ENCODE data around the gene IFITM1. TPM values are rescaled to one million over a fixed set of nuclear protein-coding genes. Genes with fewer than 3 reads are reported as not detected.
A peak's percentile ranks its signal among the peaks of the same experiment; 100 is the strongest.

Gene IFITM1
- total and polyA plus RNA-seq, 2 of the 13 experiments (the other 11 are each of a cell fraction or from before 2014, with no cell fraction given) = 0.38 to 11.1 TPM

DNA sequence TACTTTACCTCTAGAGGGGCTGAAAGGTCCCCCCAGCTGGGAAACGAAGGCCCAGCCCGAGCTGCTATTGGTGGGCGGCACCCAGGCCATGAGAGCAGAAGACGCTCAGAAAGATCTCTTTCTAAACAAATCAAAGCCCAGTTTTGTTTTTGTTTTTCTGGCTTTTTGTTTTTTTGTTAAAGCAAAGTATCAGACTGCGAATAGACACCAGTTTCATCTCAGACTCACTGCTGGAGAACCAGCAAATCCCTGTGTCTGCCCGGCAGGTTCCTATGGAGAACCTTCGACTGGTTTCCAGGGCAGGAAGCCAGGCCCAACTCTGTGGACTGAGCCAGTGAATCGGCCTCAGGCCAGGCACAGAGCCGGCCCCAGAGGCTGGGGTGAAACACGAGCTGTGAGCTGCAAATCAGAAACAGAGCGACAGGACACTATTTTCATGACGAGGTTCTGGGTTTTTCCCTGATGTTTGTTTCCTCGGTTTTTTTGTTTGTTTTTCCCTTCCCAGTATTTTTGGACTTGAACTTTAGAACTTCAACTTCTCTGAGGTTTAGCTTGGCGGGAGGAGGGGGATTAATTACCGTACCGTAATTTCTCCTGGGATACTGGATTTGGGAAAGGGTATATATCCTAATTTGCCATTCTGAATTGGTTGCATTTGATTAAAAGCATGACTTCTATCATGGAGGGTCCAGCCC, 39.5 kb downstream of the IFITM1 start (continued):
- TF ChIP-seq, protein P1, sequence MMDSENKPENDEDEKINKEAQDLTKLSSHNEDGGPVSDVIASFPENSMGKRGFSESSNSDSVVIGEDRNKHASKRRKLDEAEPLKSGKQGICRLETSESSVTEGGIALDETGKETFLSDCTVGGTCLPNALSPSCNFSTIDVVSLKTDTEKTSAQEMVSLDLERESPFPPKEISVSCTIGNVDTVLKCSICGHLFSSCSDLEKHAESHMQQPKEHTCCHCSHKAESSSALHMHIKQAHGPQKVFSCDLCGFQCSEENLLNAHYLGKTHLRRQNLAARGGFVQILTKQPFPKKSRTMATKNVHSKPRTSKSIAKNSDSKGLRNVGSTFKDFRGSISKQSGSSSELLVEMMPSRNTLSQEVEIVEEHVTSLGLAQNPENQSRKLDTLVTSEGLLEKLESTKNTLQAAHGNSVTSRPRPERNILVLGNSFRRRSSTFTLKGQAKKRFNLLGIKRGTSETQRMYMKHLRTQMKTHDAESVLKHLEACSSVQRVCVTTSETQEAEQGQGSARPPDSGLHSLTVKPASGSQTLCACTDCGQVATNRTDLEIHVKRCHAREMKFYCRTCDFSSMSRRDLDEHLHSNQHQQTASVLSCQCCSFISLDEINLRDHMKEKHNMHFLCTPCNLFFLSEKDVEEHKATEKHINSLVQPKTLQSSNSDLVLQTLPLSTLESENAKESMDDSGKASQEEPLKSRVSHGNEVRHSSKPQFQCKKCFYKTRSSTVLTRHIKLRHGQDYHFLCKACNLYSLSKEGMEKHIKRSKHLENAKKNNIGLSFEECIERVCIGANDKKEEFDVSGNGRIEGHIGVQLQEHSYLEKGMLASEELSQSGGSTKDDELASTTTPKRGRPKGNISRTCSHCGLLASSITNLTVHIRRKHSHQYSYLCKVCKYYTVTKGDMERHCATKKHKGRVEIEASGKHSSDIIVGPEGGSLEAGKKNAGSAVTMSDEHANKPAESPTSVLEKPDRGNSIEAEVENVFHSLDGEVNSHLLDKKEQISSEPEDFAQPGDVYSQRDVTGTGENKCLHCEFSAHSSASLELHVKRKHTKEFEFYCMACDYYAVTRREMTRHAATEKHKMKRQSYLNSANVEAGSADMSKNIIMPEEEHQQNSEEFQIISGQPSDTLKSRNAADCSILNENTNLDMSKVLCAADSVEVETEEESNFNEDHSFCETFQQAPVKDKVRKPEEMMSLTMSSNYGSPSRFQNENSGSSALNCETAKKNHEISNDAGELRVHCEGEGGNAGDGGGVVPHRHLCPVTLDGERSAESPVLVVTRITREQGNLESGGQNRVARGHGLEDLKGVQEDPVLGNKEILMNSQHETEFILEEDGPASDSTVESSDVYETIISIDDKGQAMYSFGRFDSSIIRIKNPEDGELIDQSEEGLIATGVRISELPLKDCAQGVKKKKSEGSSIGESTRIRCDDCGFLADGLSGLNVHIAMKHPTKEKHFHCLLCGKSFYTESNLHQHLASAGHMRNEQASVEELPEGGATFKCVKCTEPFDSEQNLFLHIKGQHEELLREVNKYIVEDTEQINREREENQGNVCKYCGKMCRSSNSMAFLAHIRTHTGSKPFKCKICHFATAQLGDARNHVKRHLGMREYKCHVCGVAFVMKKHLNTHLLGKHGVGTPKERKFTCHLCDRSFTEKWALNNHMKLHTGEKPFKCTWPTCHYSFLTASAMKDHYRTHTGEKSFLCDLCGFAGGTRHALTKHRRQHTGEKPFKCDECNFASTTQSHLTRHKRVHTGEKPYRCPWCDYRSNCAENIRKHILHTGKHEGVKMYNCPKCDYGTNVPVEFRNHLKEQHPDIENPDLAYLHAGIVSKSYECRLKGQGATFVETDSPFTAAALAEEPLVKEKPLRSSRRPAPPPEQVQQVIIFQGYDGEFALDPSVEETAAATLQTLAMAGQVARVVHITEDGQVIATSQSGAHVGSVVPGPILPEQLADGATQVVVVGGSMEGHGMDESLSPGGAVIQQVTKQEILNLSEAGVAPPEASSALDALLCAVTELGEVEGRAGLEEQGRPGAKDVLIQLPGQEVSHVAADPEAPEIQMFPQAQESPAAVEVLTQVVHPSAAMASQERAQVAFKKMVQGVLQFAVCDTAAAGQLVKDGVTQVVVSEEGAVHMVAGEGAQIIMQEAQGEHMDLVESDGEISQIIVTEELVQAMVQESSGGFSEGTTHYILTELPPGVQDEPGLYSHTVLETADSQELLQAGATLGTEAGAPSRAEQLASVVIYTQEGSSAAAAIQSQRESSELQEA (CRISPR knock-in tag; IDR thresholded peaks at IDR 0.05; ENCODE audit: not compliant biosample characterization) = no peak
- TF ChIP-seq ZNF563 (CRISPR knock-in tag; IDR thresholded peaks at IDR 0.05) (0 out of 2 replicates have a peak, but pooled peaks have one; percentile 25), NFE2L1 (CRISPR knock-in tag; IDR thresholded peaks at IDR 0.05; ENCODE audit: borderline replicate concordance) (no peak), ZNF205 (CRISPR knock-in tag; IDR thresholded peaks at IDR 0.05) (peak; percentile 67), SAP130 (CRISPR knock-in tag; IDR thresholded peaks at IDR 0.05; ENCODE audit: low read depth) (peak; percentile 84), MTF2 (CRISPR knock-in tag; IDR thresholded peaks at IDR 0.05; ENCODE audit: borderline replicate concordance) (no peak), KLF11 (CRISPR knock-in tag; IDR thresholded peaks at IDR 0.05) (peak; percentile 85), ZNF724P (CRISPR knock-in tag; IDR thresholded peaks at IDR 0.05; ENCODE audit: borderline replicate concordance) (peak; percentile 73; the same call in 1 of the 2 replicates), ZSCAN25 (CRISPR knock-in tag; IDR thresholded peaks at IDR 0.05) (peak; percentile 59; the same call in 1 of the 2 replicates)
- TF ChIP-seq, protein P2, sequence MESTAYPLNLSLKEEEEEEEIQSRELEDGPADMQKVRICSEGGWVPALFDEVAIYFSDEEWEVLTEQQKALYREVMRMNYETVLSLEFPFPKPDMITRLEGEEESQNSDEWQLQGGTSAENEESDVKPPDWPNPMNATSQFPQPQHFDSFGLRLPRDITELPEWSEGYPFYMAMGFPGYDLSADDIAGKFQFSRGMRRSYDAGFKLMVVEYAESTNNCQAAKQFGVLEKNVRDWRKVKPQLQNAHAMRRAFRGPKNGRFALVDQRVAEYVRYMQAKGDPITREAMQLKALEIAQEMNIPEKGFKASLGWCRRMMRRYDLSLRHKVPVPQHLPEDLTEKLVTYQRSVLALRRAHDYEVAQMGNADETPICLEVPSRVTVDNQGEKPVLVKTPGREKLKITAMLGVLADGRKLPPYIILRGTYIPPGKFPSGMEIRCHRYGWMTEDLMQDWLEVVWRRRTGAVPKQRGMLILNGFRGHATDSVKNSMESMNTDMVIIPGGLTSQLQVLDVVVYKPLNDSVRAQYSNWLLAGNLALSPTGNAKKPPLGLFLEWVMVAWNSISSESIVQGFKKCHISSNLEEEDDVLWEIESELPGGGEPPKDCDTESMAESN (CRISPR knock-in tag; conservative IDR thresholded peaks at IDR 0.05) = 0 out of 2 replicates have a peak, but pooled peaks have one; percentile 36
- TF ChIP-seq, protein P3, sequence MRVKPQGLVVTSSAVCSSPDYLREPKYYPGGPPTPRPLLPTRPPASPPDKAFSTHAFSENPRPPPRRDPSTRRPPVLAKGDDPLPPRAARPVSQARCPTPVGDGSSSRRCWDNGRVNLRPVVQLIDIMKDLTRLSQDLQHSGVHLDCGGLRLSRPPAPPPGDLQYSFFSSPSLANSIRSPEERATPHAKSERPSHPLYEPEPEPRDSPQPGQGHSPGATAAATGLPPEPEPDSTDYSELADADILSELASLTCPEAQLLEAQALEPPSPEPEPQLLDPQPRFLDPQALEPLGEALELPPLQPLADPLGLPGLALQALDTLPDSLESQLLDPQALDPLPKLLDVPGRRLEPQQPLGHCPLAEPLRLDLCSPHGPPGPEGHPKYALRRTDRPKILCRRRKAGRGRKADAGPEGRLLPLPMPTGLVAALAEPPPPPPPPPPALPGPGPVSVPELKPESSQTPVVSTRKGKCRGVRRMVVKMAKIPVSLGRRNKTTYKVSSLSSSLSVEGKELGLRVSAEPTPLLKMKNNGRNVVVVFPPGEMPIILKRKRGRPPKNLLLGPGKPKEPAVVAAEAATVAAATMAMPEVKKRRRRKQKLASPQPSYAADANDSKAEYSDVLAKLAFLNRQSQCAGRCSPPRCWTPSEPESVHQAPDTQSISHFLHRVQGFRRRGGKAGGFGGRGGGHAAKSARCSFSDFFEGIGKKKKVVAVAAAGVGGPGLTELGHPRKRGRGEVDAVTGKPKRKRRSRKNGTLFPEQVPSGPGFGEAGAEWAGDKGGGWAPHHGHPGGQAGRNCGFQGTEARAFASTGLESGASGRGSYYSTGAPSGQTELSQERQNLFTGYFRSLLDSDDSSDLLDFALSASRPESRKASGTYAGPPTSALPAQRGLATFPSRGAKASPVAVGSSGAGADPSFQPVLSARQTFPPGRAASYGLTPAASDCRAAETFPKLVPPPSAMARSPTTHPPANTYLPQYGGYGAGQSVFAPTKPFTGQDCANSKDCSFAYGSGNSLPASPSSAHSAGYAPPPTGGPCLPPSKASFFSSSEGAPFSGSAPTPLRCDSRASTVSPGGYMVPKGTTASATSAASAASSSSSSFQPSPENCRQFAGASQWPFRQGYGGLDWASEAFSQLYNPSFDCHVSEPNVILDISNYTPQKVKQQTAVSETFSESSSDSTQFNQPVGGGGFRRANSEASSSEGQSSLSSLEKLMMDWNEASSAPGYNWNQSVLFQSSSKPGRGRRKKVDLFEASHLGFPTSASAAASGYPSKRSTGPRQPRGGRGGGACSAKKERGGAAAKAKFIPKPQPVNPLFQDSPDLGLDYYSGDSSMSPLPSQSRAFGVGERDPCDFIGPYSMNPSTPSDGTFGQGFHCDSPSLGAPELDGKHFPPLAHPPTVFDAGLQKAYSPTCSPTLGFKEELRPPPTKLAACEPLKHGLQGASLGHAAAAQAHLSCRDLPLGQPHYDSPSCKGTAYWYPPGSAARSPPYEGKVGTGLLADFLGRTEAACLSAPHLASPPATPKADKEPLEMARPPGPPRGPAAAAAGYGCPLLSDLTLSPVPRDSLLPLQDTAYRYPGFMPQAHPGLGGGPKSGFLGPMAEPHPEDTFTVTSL (CRISPR knock-in tag; IDR thresholded peaks at IDR 0.05; ENCODE audit: borderline replicate concordance) = peak; percentile 63; the same call in 1 of the 2 replicates
